A549 (cell line): ENCODE data around the gene GSTO2.

Source experiments
- BCL3 ChIP-seq: fragments of >200 bp; sonication (Bioruptor Twin); formaldehyde crosslinking; IDR thresholded peaks from 3 replicates; pipeline ENCODE4 v1.6.1; 2016
- CTCF ChIP-seq: fragments of >200 bp; sonication (Bioruptor Twin); formaldehyde crosslinking; IDR thresholded peaks from 3 replicates; pipeline ENCODE4 v1.5.1; 2016
- EP300 ChIP-seq, 2 experiments: fragments of >200 bp; sonication (Bioruptor Twin); formaldehyde crosslinking; IDR thresholded peaks; 2 replicates in 1 of 2; 3 replicates in 1 of 2; pipeline ENCODE4 v1.6.1; 2016 to 2017
- ESRRA ChIP-seq: fragments of 150-350 bp; IDR thresholded peaks from 2 replicates; pipeline ENCODE4 v1.6.1; 2014; ENCODE audit warnings: mild to moderate bottlenecking, low read length, borderline replicate concordance
- HMGXB4 ChIP-seq: fragments of 250-450 bp; sonication (Bioruptor Pico); IDR thresholded peaks from 2 replicates; pipeline ENCODE4 v1.5.0; 2021; ENCODE audit warnings: mild to moderate bottlenecking, moderate library complexity, borderline replicate concordance
- HOXB13 ChIP-seq: fragments of 250-450 bp; sonication (Bioruptor Pico); IDR thresholded peaks from 2 replicates; pipeline ENCODE4 v1.5.0; 2020; ENCODE audit warnings: low read depth, mild to moderate bottlenecking, moderate library complexity
- NFE2L2 ChIP-seq: fragments of 150-350 bp; conservative IDR thresholded peaks from 2 replicates; pipeline ENCODE4 v1.6.1; 2014; ENCODE audit warnings: low read length
- POLR2A ChIP-seq: IDR thresholded peaks from 2 replicates; pipeline ENCODE4 v1.6.1; 2012; ENCODE audit warnings: mild to moderate bottlenecking, low read length
- REST ChIP-seq: fragments of 200-600 bp; sonication (generic); IDR thresholded peaks from 2 replicates; pipeline ENCODE4 v1.6.1; 2016; ENCODE audit warnings: antibody characterized with exemption, mild to moderate bottlenecking, moderate library complexity
- RFX5 ChIP-seq: fragments of 450-650 bp; IDR thresholded peaks from 2 replicates; pipeline ENCODE4 v1.7.1; 2014; ENCODE audit warnings: antibody characterized with exemption, mild to moderate bottlenecking, moderate library complexity

- TF ChIP-seq CTCF (no peak), HMGXB4 (CRISPR knock-in tag) (no peak), REST (no peak), POLR2A (no peak), BCL3 (no peak), ESRRA (no peak), NFE2L2 (no peak), HOXB13 (CRISPR knock-in tag) (no peak), EP300 (IDR thresholded peaks at IDR 0.05) (no peak), RFX5 (no peak)
Observed at GRCh38 chr10:104281694-104282093, 12.7 kb downstream of the GSTO2 start.
